Measurements from ENCODE around the gene ETS1.

The ETS1 gene

DNA sequence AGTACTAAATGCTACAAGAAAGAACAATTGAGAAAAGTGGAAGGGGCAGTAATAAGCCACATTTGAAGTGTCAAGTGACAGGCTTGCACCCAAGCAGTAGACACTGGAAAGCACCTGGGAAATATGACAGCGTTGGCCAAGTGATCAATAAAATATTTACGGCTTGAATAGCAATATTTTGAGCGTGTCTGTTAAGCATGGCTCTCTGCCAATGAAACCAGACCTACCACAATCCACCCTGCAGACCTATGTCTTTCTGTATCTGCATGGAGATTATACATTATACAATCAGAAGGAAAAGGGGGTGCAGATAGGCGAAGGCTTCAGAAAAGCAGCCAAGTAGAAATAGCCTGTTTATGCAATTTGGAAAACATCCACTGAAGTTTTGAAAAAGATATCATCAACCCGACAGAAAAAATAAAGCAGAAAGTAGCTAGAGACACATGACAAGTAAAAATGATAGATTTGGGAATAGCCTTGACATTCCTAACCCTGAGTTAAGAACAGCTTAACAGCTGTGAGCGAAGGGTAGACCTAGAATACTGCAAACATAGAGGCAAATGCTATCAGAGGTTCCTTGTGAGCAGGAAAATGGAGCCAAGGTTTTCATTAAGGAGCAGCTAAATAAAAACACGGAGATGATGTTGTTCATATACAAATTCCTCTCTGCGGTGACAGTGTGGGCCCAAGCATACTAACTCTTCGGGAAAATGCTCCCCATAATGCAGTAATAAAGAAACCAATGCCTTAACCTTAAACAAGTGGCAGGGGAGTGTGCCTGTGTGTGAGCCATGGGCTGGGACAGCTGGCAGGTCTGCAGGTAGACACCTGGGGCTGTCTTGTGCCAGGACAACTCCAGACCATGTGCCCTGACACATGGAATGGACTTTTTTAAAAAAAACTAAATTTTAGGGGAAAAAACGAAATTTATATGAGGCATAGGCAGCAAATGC lies 71.3 kb downstream of the ETS1 start:
- no peak for DNase-seq

- no peak for DNase-seq
Observed at GRCh38 chr11:128515086-128515485, 72.3 kb downstream of the ETS1 start.

DNA sequence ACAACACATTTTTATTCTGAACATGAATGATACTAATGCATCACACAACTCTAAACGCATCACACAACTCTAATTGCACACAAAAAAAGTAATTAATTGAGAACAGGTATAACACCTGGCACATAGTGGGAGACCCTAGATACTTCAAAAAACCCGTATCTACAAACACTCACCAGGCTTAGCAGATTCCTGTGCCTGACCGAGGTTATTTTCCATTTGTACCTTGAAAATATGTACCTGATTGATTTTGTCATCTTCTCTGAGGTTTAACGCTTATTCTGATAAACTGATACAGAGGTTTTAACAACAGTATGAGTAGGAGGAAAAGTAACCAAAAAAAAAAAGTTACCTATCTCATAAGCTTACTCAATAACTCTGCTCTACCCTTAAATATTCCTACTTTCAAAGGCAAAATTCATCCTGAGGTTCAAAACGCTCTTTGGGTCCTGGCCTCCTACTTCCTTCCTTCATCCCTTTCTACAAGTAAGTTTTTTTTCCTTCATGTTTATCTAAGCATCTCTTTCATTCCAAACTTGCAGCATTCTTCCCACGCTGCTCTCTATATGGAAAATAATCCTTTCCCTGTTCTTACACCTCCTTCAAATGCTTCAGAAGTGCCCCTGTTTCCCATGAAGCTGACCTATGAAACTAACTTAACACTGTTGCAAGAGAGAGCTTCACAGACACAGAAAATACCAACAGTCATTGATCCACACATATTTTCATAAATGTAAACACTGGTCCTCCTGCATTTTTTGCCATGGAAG lies 73.3 kb downstream of the ETS1 start:
- DNase-seq = no peak

GRCh38 chr11:128512474-128512996 lies 74.8 kb downstream of the ETS1 start:
- DNase-seq = no peak

- DNase-seq = no peak
Observed at GRCh38 chr11:128511712-128512111, 75.6 kb downstream of the ETS1 start.

- no peak for DNase-seq
Observed at GRCh38 chr11:128509621-128510389, 77.6 kb downstream of the ETS1 start.

GRCh38 chr11:128508770-128509510 lies 78.4 kb downstream of the ETS1 start:
- no peak for DNase-seq

GRCh38 chr11:128507936-128508335 lies 79.4 kb downstream of the ETS1 start:
- no peak for DNase-seq

GRCh38 chr11:128506999-128507611 lies 80.3 kb downstream of the ETS1 start:
- DNase-seq = peak; percentile 35

GRCh38 chr11:128506356-128506755 lies 81.0 kb downstream of the ETS1 start:
- DNase-seq = no peak

DNA sequence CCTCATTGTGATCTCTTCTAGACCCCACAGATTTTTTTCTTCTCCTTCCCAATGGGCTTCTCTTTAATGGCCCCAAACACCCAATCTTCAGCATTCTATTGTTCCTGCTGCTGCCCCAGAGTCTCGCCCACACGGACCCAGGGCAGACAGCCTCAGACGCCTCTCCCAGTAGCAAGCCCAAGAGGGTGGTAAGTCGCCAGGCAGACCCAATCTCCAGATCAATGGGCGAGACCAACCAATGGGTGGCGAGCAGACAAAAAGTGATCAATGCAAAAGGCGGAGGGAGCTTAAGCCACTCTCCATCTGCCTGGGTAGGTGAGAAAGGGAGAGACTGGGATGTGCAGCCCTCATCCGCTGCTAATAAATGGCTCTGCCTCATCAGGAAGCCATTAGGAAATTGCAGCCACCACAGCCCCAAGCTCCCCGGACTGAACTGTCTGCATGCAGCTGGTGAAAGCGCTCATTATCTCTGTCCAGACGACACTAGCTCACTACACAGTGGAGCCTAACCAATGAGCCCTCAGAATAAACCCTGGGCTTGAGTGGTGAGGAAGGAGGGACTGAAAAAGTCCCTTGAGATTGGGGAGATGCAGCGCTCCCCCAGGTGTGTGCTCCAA lies 81.8 kb downstream of the ETS1 start:
- DNase-seq = no peak

- DNase-seq = no peak
Observed at GRCh38 chr11:128504486-128504885, 82.9 kb downstream of the ETS1 start.

- DNase-seq = no peak
Observed at GRCh38 chr11:128503245-128503991, 83.9 kb downstream of the ETS1 start.

DNA sequence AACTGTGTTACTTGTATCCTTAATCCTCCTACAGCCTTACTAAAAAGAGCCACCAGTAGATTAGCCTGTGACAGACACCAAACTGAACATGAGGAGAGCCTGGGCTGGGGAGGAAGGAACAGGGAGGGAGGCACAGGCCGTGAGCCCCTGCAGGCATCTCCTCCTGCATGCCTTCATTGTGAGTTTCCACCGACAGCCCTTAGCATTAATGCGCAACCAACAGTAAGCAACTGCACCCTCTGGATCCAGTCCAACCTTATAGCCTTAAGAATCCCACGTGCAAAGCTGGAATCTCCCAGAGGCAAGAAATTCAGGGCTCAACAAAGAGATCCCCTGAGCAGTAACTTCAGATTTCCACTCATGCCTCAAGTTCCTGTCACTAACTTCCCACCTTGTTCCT lies 84.6 kb downstream of the ETS1 start:
- DNase-seq = no peak

GRCh38 chr11:128501632-128502549 lies 85.5 kb downstream of the ETS1 start:
- DNase-seq = no peak

DNA sequence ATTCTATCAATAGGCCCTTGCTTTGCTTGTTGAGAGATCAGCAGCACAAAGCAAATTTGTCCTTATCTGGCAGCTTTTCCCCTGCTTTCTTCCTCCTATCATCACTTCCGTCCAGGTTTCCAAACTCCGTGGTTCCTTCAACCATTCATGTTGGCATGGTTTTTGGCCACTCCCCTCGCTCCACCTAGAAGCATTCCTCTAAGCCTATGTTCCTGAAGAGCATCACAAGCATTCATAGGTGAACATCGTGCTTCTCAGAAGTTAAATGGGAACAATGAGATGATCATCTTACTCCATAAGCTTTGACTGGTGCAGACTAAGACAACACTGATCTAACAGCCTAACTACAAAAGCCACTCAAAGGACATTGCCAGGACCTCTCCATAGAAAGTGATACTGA lies 86.3 kb downstream of the ETS1 start:
- DNase-seq = no peak

DNA sequence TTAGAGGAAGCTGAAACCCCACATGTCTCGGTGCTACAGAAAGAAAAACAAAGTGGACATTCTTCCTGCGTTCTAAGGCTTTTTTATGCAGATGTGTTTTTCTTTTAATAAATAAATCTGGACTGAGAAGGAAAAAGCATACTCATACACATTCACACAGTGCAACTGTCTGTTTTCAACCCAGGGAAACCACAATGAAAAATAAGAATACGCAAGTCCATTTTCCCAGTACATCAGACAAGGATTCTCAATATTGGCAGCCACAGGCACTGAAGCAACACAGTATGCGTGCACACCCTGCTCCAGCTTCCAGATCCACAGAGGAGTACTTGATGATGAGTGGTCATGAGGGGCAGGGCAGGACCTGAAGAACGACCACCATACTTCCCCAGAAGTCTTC lies 86.9 kb downstream of the ETS1 start:
- DNase-seq = no peak

- DNase-seq = no peak
Observed at GRCh38 chr11:128499613-128500253, 87.6 kb downstream of the ETS1 start.

- DNase-seq = no peak
Observed at GRCh38 chr11:128498721-128499245, 88.6 kb downstream of the ETS1 start.

Measured in NCI-H2081 treated with DMSO at 0.1 percent for 48 hours (cell line).